ENCODE results near the gene DDX4.
"Not testable (repeated sequence)": the region's sequence is repeated elsewhere in the genome, so short reads cannot be mapped to it uniquely, and the experiment has no call there.

DDX4 gene

DNA sequence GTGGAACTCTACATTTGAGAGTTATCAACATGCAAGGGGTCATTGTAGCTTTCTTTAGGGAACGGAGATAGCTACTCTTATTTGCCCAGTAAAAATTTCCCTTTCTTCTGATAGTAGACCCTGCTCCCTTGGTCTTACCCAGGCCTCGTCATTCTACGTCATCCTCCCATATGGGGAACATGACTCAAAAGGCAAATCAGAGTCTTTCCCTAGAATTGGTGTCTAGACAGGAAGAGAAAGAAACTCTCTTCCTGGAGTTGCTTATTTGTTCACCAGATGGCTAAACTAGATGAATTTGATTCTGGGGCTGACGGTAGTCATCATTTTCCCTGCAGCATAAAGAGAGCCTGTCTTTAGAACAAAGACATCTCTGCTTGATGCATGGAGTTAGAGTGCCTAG, 13.6 kb upstream of the DDX4 start:
- DNase-seq (ENCODE audit: low read depth in 2 of 2), result no peak

DNA sequence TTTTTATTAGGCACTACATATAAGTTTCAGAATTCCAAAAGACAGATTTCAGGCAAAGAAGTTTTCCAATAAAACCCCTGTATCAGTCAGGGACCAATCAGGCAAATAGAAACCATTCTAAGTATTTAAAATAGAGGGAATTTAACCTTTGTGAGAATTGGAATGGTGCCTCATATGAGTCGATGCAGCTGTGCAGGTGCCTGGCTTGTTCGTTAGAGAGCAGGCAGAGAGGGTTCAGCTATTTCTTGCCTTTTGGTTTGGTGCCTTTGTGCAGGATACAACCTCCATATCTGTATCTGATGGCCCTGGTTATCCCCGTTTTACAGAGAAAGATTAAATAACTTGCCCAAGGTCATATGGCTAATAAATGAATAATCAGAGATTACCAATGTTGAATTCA, 6.0 kb upstream of the DDX4 start:
- DNase-seq (ENCODE audit: low read depth in 2 of 2), result no peak

DNA sequence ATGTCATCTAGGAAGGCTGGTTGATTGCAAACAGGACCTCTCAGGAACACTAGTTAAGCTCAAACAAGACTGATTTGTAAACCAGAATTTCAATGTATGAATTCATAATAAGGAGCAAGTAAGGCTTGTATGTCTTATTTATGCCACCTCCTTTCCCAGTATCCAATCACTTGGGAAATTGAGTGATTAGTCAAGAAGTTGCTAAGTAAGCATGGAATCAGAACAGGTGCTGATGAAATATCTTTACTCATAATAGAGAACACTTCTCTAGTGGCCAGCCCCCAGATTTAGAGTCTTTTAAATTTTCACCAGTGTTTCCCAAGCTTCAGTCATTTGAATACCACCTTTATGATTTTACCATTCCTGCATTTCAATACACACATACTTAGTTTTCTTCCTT, 5.3 kb upstream of the DDX4 start:
- no peak for DNase-seq (ENCODE audit: low read depth in 2 of 2)

DNA sequence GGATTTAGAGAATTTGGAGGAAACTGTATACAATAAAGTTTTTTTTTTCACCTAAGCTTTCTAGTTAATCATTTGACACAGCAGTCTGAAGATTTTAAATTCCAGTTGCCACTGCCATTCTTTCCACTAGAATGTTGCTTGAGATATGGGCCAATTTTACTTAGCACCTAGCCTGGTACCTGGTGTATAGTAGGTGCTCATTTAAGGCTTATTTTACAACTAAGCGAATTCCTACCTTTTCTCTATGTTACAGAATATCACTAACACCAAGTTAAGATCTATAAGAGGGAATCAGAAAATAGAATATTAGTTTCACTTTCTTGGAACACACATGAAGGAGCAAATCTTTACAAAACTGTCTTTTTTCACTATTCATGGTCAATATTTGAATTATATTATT, 3.2 kb upstream of the DDX4 start:
- no peak for DNase-seq (ENCODE audit: low read depth in 2 of 2)

DNA sequence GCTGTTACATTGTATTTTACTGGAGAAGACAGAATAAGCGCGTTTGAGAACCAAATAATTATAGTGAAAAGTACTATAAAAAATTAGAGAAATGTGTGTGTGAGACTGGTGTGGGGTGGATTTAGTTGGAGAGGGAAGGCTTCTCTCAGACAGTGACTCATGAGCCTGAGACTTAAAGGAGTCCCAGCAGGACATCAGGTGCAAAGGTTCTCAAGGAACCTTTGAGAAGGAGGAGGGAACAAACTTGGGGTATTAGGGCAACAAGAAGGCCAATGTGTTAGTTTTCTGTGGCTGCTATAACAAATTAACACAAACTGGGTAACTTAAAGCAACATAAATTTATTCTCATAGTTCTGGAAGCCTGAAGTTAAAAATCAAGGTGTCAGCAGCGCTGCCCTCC, 4.9 kb downstream of the DDX4 start:
- no peak for DNase-seq (ENCODE audit: low read depth in 2 of 2)

DNA sequence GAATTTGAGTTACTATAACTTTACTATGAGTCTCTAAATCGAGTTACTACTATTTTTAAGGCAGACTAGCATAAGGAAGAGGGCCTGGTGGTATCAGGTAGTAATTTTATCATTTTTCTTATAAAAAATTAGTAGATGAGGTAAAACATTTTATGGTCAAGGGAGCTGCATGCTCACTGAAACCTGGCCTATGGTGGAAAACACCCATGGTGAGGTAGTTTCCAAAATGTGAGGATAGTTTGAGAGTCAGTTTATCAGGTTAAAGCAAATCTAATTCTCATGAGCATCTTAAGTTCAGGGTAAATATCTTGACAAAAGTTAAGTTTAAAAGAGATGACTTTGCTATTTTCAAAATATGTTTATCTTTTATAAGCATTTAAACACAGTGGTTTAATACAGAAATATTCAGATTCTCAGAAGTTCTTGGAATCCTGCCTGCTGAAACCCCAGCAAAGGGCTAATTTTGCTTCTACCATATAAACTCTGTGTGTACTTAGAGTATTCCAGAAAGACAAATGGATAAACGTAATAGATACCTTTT, 10.0 kb downstream of the DDX4 start:
- no peak for DNase-seq (ENCODE audit: low read depth in 2 of 2)

DNA sequence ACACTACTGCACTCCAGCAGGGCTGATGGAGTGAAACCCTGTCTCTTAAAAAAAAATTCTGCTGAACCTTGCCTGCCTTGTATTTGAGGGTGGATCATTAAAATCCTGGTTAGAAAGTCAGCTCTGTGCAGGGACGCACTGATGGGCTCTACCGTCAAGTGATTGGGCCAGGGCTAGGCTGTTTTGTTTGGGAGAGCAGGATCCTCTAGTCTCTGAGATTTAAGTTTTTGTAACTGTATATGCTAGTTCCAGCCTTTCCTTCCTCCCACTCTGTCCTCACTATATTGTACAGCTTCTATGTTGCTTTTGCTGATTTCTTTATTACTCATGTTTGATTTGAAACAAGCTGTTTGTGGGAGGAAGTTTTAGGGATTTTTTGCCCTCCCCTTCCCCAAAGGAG, 11.5 kb downstream of the DDX4 start:
- no peak for DNase-seq (ENCODE audit: low read depth in 2 of 2)

DNA sequence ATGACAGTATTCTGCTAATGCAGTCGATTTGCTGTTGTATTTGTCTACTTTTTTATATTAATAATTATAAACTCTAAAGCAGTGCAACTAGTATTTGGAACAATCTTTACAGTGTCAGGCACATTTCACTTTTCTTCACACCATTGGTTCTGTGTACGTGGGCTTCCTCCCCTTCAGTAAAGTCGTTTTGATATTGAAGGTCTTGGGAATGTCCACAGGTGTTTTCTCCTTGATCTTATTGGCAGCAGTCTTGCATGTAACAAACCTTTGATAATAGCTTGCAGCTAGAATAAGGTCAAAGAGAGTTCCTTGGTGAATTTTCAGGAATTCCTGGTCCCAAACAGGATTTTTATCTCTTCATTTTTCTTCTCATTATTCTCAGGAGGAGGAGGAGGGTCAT, 12.2 kb downstream of the DDX4 start:
- no peak for DNase-seq (ENCODE audit: low read depth in 2 of 2)

DNA sequence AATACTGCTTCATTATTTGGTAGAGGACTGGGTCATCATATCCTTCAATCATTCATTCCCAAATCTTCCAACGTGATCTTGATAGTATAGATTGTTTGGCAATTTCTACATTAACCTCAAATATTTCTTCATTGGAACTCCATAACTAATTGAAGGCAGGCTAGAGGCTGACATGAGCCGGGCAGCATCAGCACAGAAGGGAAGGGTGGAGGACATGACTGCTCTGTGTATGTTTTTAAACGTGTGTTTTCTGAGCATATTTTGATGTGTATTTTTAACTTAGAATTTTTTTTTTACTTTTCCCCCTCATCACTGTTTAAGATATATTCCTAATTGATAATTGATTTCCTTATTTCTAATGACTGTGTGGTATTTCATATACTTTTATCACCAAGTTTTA, 12.6 kb downstream of the DDX4 start:
- no peak for DNase-seq (ENCODE audit: low read depth in 2 of 2)

DNA sequence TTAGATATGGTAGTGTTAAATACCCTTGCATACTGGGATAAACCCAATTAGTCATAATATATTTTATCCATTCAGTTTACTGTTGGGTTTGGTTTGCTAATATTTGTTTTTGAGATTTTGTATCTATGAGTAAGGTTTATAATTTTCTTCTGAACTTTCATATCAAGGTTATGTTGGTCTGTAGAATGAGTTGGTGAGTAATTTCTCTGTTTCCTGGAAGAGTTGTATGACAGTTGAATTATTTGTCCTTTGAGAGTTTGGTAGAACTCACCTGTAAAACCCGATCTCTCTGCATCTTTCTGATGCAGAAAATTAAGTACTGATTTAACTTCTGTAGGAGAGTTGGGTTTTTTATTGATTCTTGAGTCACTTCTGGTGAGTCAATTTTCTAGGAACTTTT, 20.4 kb downstream of the DDX4 start:
- no peak for DNase-seq (ENCODE audit: low read depth in 2 of 2)

DNA sequence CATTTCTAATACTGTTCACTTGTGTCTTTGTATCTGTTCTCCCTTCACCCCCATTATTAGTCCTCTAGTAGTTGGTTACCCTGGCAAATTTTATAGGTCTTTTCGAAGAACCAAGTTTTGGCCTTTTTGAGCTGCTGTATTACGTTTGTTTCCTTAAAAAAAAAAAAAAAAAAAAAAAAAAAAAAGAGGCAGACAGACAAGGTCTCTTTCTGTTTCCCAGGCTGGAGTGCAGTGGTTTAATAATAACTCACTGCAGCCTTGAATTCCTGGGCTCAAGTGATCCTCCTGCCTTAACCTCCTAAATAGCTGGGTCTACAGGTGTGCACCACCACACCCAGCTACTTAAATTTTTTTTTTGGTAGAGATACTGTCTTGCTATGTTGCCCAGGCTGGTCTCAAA, 20.9 kb downstream of the DDX4 start:
- DNase-seq (ENCODE audit: low read depth in 2 of 2), result no peak

DNA sequence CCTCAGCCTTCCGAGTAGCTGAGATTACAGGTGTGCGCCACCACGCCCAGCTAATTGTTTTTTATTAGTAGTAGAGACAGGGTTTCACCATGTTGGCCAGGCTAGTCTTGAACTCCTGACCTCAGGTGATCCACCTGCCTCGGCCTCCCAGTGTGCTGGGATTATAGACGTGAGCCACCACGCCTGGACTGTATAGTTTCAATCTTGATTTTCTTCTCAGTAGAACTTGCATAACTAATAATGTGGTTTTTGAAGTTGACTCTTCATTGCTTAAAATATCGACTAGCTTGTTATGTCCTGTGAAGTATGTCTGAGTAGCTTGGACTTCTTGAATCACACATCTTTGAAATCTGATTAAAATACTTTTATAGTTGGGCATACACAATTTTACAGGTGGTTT, 23.9 kb downstream of the DDX4 start:
- DNase-seq (ENCODE audit: low read depth in 2 of 2), result not testable (repeated sequence)

DNA sequence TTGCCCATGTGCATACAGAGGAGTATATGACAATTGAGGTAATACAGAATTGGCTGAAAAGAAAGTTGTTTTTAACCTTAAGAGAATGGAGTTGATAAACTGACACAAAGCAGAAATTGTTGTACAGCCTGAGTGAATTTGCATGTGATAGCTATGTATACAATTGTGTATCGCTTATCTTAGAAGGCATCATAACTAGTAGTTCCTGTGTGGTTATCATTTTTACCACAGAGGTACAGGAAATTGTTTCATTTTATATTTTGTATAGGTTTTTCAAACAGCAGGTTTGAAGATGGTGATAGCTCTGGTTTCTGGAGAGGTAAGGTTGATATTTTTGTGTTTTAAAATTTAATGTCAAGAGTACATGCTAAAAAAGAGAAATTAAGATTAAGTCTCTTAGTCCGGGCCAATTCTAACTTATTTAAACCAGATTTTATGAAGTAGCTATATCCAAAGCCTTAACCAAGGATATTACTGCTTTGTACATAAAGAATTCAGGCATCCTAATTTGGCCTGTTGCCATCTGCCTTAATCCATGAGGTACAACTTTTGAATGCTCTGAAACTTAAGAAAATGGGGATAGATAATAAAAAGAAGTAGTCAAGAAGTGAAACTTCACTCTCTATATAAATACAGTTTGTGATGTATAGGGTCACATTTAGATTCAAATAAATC, 26.0 kb downstream of the DDX4 start:
- no peak for DNase-seq (ENCODE audit: low read depth in 2 of 2)

DNA sequence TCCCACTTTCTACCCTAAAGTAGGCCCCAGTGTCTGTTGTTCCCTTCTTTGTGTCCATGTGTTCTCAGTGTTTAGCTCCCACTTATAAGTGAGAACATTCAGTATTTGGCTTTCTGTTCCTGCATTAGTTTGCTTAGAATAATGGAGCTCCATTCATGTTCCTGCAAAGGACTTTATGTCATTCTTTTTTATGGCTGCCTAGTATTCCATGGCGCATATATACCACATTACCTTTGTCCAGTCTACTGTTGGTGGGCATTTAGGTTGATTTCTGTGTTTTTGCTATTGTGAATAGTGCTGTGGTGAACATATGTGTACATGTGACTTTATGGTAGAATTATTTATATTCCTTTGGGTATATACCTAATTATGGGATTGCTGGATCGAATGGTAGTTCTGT, 30.4 kb downstream of the DDX4 start:
- no peak for DNase-seq (ENCODE audit: low read depth in 2 of 2)

DNA sequence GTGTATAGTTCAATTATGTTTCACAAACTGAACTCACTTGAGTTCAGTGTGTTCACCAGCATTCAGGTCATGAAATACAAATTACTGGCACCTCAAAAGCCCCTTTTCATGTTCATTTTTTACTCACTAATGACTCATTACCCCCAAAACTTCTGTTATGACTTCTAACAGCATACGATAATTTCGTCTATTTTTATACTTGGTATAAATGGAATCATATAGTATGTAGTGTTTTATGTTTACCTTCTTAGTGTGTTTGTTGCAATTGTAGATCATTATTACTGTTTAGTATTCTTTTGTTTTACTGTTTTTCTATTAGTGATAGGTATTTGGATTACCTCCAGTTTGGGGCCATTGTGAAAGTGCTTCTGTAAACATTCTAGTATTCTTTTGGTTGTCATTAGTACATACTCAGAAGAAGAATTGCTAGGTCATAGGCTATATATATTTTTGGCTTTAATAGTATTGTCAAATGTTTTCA, 33.4 kb downstream of the DDX4 start:
- no peak for DNase-seq (ENCODE audit: low read depth in 2 of 2)

DNA sequence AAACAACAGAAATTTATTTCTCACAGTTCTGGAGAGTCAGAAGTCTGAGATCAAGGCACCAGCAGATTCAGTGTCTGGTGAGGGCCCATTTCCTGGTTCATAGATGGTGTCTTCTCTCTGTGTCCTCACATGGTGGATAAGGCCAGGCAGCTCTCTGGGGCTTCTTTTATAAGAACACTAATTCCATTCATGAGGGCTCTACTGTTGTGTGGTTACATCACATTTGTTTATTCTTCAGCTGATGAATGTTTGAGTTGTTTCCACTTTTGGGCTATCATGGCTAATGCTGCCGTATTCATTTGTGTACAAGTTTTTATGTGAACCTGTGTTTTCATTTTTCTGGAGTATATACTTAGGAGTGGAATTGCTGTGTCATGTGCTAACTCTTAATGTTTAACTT, 35.2 kb downstream of the DDX4 start:
- DNase-seq (ENCODE audit: low read depth in 2 of 2), result no peak

DNA sequence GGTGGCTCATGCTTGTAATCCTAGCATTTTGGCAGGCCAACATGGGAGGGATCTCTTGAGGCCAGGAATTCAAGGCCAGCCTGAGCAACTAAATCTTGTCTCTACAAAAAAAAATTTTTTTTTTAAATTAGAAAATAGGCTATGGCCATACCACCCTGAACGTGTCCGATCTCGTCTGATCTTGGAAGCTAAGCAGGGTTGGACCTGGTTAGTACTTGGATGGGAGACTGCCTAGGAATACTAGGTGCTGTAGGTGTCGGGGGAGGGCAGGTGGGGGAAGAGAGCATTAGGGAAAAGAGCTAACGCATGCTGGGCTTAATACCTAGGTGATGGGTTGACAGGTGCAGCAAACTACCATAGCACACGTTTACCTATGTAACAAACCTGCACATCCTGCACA, 39.5 kb downstream of the DDX4 start:
- DNase-seq (ENCODE audit: low read depth in 2 of 2), result no peak

DNA sequence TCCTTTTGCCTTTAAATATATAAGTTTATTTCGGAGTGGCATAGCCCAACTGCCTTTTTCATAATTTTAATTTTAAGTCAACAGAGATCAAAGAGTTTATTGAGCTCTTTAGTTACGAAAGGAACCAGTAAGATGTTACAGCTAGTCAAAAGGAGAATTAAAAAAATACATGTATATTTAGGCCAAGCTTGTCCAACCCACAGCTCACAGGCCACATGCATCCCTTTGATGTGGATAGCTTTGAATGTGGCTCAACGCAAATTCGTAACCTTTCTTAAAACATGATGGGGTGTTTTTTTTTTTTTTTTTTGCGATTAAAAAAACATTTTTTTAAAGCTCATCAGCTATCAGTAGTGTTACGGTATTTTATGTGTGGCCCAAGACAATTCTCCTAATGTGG, 63.1 kb downstream of the DDX4 start:
- DNase-seq (ENCODE audit: low read depth in 2 of 2), result no peak

DNA sequence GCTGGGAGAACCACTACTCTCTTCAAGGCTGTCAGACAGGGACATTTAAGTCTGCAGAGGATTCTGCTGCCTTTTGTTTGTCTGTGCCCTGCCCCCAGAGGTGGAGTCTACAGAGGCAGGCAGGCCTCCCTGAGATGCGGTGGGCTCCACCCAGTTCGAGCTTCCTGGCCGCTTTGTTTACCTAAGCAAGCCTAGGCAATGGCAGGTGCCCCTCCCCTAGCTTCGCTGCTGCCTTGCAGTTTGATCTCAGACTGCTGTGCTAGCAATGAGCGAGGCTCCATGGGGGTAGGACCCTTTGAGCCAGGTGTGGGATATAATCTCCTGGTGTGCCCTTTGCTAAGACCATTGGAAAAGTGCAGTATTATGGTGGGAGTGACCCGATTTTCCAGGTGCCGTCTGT, 71.0 kb downstream of the DDX4 start:
- DNase-seq (ENCODE audit: low read depth in 2 of 2), result not testable (repeated sequence)

DNA sequence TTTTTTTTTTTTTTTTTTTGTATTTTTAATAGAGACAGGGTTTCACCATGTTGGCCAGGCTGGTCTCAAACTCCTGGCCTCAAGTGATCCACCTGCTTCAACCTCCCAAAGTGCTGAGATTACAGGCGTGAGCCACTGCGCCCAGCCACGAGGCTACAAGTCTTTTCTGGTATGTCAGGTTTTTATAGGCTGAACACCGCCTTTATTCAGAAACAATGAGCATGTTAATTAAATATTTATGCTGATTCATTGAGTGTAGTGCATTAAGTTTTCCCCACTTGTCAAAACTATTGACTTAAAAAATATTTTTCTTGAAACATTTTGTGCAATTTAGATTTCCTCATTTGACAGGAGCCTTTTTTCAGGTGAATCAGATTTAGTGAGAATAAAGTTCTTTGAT, 78.1 kb downstream of the DDX4 start:
- not testable (repeated sequence) for DNase-seq (ENCODE audit: low read depth in 2 of 2)

DNA sequence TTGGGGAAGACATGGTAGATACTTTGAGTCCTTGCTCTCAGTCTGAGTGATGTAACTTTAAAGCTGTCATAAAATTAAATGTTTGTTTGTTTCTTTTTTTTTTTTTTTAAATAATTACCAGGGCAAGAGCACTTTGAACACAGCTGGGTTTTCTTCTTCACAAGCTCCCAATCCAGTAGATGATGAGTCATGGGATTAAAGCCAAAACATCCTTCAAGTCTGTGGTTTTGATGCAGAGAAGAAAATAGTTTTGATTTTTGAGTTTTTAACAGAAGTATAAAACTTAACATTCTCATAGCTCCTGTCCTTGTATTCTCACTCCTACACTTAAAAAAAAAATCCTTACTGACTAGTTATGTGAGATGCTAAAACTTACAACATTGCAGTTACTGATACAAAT, 78.5 kb downstream of the DDX4 start:
- DNase-seq (ENCODE audit: low read depth in 2 of 2), result no peak

DNA sequence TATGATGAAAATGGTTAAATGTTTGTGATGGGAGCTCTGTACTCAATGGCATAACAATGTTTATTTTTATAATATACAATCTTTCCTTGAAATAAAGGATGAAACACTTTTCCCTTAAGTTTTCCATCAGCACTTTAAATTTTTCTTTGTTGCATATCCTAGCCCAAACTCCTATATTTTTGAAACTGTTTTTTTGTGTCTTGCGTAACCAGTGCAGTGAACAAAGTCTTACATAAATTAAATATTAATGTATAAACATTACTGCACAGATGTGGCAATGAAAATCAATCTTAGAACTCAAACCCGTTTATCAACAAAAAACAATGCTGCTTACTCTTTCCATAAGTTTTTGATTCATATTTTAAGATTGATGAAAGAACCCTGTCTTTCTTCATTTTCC, 79.2 kb downstream of the DDX4 start:
- DNase-seq (ENCODE audit: low read depth in 2 of 2), result no peak

DNA sequence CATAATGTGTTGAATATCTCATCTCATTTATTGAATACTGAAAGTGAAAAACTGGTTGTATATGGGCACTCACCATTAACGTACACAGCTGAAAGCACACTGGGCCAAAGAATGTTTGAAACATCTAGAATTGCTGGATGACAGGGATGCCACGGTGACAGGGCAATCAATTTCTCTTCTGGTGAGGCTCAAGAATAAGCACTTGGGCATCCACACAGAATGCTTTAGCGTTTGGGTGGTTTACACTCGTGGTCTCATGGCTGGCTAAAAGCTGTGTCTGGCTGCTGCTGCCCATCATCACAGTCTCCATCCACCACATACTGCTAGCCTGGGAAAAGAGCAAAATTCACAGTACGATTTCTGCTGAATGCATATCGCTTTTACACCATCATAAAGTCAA, 82.6 kb downstream of the DDX4 start:
- DNase-seq (ENCODE audit: low read depth in 2 of 2), result no peak
